ENCODE data around the gene RELN. TPM values are rescaled to one million over a fixed set of nuclear protein-coding genes. Genes with fewer than 3 reads are reported as not detected.

Gene RELN
- total and polyA plus RNA-seq, 3 donors from 2014 or later = 3.8 to 5.8 (median 5.2) TPM

- DNase-seq = no peak
- Histone ChIP-seq H3K4me1 (no peaks in the 10 kb centered on the region), H3K36me3 (ENCODE audit: low read depth, missing control alignments) (no peaks in the 10 kb centered on the region), H3K9me3 (no peaks in the 10 kb centered on the region), H3K27ac (no peak overlapping the region), H3K27me3 (no peaks in the 10 kb centered on the region), H3K4me3 (no peak overlapping the region)
- intact Hi-C loops (cut with DNase I; ENCODE audit: low total_unique reads) = no loop called here
- TF ChIP-seq CTCF (IDR thresholded peaks at IDR 0.05) (no peak), POLR2A (IDR thresholded peaks at IDR 0.05) (no peak)
- 38 to 58% methylated on average over 2 of the region's 2 CpGs for WGBS, 2 donors
Measured at GRCh38 chr7:103843689-103844480, 145.6 kb downstream of the RELN start.

GRCh38 chr7:103833401-103833800 lies 156.1 kb downstream of the RELN start:
- H3K27ac ChIP-seq = no peak overlapping the region
- WGBS, 2 donors = 91 to 96% methylated on average over 3 of the region's 3 CpGs

GRCh38 chr7:103832438-103832837 lies 157.0 kb downstream of the RELN start:
- Histone ChIP-seq H3K36me3 (ENCODE audit: low read depth, missing control alignments) (no peaks in the 10 kb centered on the region), H3K4me1 (no peaks in the 10 kb centered on the region), H3K9me3 (no peaks in the 10 kb centered on the region), H3K27ac (no peak overlapping the region), H3K4me3 (no peak overlapping the region), H3K27me3 (no peaks in the 10 kb centered on the region)
- no peak for TF ChIP-seq CTCF (IDR thresholded peaks at IDR 0.05)
- DNase-seq = no peak
- 81 to 86% methylated on average over 1 to 2 of the region's 2 CpGs for WGBS, 2 donors
- intact Hi-C loops (cut with DNase I; ENCODE audit: low total_unique reads) = no loop called here

More at GRCh38 chr7:103833401-103833800, 156.1 kb downstream of the RELN start:
- no peak for DNase-seq
- intact Hi-C loops (cut with DNase I; ENCODE audit: low total_unique reads) = no loop called here
- Histone ChIP-seq H3K27me3 (no peaks in the 10 kb centered on the region), H3K4me1 (no peaks in the 10 kb centered on the region), H3K36me3 (ENCODE audit: low read depth, missing control alignments) (no peaks in the 10 kb centered on the region), H3K9me3 (no peaks in the 10 kb centered on the region), H3K4me3 (no peak overlapping the region)
- TF ChIP-seq POLR2A (IDR thresholded peaks at IDR 0.05) (no peak), CTCF (IDR thresholded peaks at IDR 0.05) (no peak)

GRCh38 chr7:103824251-103824650 lies 165.2 kb downstream of the RELN start:
- no peaks in the 10 kb centered on the region for H3K9me3 ChIP-seq
- H3K27me3 ChIP-seq = no peaks in the 10 kb centered on the region
- no peak for DNase-seq
- no peaks in the 10 kb centered on the region for H3K36me3 ChIP-seq (ENCODE audit: low read depth, missing control alignments)
- no peaks in the 10 kb centered on the region for H3K4me1 ChIP-seq
- H3K4me3 ChIP-seq = no peak overlapping the region
- intact Hi-C loops (cut with DNase I; ENCODE audit: low total_unique reads) = no loop called here
- TF ChIP-seq POLR2A (IDR thresholded peaks at IDR 0.05) (no peak), CTCF (IDR thresholded peaks at IDR 0.05) (no peak)
- H3K27ac ChIP-seq = no peak overlapping the region

- DNase-seq = no peak
- H3K4me1 ChIP-seq = no peaks in the 10 kb centered on the region
- no peak overlapping the region for H3K4me3 ChIP-seq
- no peaks in the 10 kb centered on the region for H3K27me3 ChIP-seq
- no peaks in the 10 kb centered on the region for H3K9me3 ChIP-seq
- TF ChIP-seq POLR2A (IDR thresholded peaks at IDR 0.05) (no peak), CTCF (IDR thresholded peaks at IDR 0.05) (no peak)
- H3K36me3 ChIP-seq (ENCODE audit: low read depth, missing control alignments) = no peaks in the 10 kb centered on the region
- intact Hi-C loops (cut with DNase I; ENCODE audit: low total_unique reads) = no loop called here
- no peak overlapping the region for H3K27ac ChIP-seq
- WGBS, 2 donors = 93 to 94% methylated on average over 1 of the region's 1 CpG
Measured at GRCh38 chr7:103823084-103823483, 166.4 kb downstream of the RELN start.

Data from testis (tissue), 3 donors.